ENCODE results near the gene SHB.

DNA sequence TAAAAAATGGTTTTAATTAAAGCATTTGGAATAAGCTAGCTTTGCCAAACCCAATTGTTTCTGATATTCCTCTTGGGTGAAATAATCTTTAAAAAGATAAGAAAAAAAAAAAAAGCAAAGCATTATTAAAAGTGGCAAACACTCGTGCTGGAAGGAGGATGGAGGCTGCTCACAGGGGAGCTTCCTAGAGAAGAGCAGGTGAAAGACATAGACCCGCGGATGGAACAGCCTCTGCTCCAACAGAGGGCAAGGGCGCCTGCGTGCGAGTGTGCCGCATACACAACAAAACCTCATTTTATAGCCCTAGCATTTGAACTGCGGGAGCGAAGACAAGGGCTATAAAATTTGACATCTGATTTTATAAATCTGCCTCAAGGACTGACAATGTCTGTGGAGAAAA, 131.7 kb downstream of the SHB start:
- TF ChIP-seq, protein P1, sequence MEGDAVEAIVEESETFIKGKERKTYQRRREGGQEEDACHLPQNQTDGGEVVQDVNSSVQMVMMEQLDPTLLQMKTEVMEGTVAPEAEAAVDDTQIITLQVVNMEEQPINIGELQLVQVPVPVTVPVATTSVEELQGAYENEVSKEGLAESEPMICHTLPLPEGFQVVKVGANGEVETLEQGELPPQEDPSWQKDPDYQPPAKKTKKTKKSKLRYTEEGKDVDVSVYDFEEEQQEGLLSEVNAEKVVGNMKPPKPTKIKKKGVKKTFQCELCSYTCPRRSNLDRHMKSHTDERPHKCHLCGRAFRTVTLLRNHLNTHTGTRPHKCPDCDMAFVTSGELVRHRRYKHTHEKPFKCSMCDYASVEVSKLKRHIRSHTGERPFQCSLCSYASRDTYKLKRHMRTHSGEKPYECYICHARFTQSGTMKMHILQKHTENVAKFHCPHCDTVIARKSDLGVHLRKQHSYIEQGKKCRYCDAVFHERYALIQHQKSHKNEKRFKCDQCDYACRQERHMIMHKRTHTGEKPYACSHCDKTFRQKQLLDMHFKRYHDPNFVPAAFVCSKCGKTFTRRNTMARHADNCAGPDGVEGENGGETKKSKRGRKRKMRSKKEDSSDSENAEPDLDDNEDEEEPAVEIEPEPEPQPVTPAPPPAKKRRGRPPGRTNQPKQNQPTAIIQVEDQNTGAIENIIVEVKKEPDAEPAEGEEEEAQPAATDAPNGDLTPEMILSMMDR (conservative IDR thresholded peaks at IDR 0.05) = no peak
- no peak for TF ChIP-seq EZH2 (IDR thresholded peaks at IDR 0.05; ENCODE audit: low read depth)
